HepG2 (cell line): Measurements from ENCODE around the gene IL27RA. TPM values are rescaled to one million over a fixed set of nuclear protein-coding genes. Genes with fewer than 3 reads are reported as not detected.

Source experiments
- ATF3 ChIP-seq: sonication (generic); formaldehyde crosslinking; IDR thresholded peaks from 2 replicates; pipeline ENCODE4 v1.4.0; 2020; ENCODE audit warnings: missing genetic modification reagents
- GMEB2 ChIP-seq: IDR thresholded peaks from 2 replicates; pipeline ENCODE4 v1.6.1; 2016; ENCODE audit warnings: missing biosample characterization, missing genetic modification reagents, low read depth
- MXD1 ChIP-seq: sonication (generic); formaldehyde crosslinking; IDR thresholded peaks from 2 replicates; pipeline ENCODE4 v1.4.0; 2020; ENCODE audit warnings: mild to moderate bottlenecking, missing genetic modification reagents
- NCOA2 ChIP-seq: sonication (generic); formaldehyde crosslinking; IDR thresholded peaks from 2 replicates; pipeline ENCODE4 v1.8.0; 2022; ENCODE audit warnings: inconsistent platforms
- NCOA5 ChIP-seq: sonication (generic); formaldehyde crosslinking; IDR thresholded peaks from 2 replicates; pipeline ENCODE4 v1.4.0; 2020; ENCODE audit warnings: missing genetic modification reagents
- POGZ ChIP-seq: sonication (generic); formaldehyde crosslinking; IDR thresholded peaks from 2 replicates; pipeline ENCODE4 v1.4.0; 2020; ENCODE audit warnings: mild to moderate bottlenecking, missing genetic modification reagents
- ZBTB4 ChIP-seq: sonication (generic); formaldehyde crosslinking; IDR thresholded peaks from 2 replicates; pipeline ENCODE4 v1.4.0; 2020; ENCODE audit warnings: missing genetic modification reagents, mild to moderate bottlenecking, borderline replicate concordance
- ZMYM4 ChIP-seq: sonication (generic); formaldehyde crosslinking; IDR thresholded peaks from 2 replicates; pipeline ENCODE4 v1.8.1; 2023; ENCODE audit warnings: mild to moderate bottlenecking, missing genetic modification reagents
- ZNF280B ChIP-seq: sonication (generic); formaldehyde crosslinking; IDR thresholded peaks from 2 replicates; pipeline ENCODE4 v1.5.0; 2020; ENCODE audit warnings: missing genetic modification reagents, mild to moderate bottlenecking, borderline replicate concordance
- ZNF501 ChIP-seq: sonication (generic); formaldehyde crosslinking; IDR thresholded peaks from 2 replicates; pipeline ENCODE4 v1.5.1; 2020; ENCODE audit warnings: mild to moderate bottlenecking, moderate library complexity, missing genetic modification reagents
- ZNF720 ChIP-seq: sonication (generic); formaldehyde crosslinking; IDR thresholded peaks from 2 replicates; pipeline ENCODE4 v1.4.0; 2020; ENCODE audit warnings: missing genetic modification reagents
- polyA plus RNA-seq, 8 experiments: library from polyadenylated mRNA; depleted of rRNA in 3 of 8; stranded (reverse) in 7 of 8; unstranded in 1 of 8; fragments of >200 nt; fragmentation: Illumina TruSeq in 4 of 8; extraction: Trizol in 4 of 8; gene quantifications; 2 replicates each; pipeline versions ENCODE4 v1.2.1 to v1.2.3, GENCODE V29; 2011 to 2016; ENCODE audit warnings: low read depth in 4 of 8, missing spikeins in 1 of 8, mixed read lengths in 1 of 8; ENCODE audit not compliant: insufficient read depth in 1 of 8
- total RNA-seq, 5 experiments: library from RNA; depleted of rRNA; stranded (reverse); fragments of >200 nt; fragmentation: Illumina TruSeq; extraction: Trizol; gene quantifications; 2 replicates each; pipeline ENCODE4 v1.2.3, GENCODE V29; 2016; ENCODE audit warnings: low read depth in 1 of 5
- TF ChIP-seq, protein P1 (sequence below): sonication (generic); formaldehyde crosslinking; IDR thresholded peaks from 2 replicates; pipeline ENCODE4 v1.5.0; 2020; ENCODE audit warnings: mild to moderate bottlenecking, missing genetic modification reagents, borderline replicate concordance
- TF ChIP-seq, protein P2 (sequence below): sonication (generic); formaldehyde crosslinking; IDR thresholded peaks from 2 replicates; pipeline ENCODE4 v1.4.0; 2020; ENCODE audit warnings: missing genetic modification reagents
- TF ChIP-seq, protein P3 (sequence below): sonication (generic); formaldehyde crosslinking; IDR thresholded peaks from 2 replicates; pipeline ENCODE4 v1.8.1; 2023; ENCODE audit warnings: mild to moderate bottlenecking, missing genetic modification reagents, borderline replicate concordance

Gene IL27RA
- total and polyA plus RNA-seq, 2 of the 13 experiments (the other 11 are each of a cell fraction or from before 2014, with no cell fraction given), result 3.5 to 8.1 TPM

GRCh38 chr19:14006766-14007562 is 24.6 kb upstream of the IL27RA start (continued):
- TF ChIP-seq ATF3, result peak; percentile 86
- TF ChIP-seq, protein P1, sequence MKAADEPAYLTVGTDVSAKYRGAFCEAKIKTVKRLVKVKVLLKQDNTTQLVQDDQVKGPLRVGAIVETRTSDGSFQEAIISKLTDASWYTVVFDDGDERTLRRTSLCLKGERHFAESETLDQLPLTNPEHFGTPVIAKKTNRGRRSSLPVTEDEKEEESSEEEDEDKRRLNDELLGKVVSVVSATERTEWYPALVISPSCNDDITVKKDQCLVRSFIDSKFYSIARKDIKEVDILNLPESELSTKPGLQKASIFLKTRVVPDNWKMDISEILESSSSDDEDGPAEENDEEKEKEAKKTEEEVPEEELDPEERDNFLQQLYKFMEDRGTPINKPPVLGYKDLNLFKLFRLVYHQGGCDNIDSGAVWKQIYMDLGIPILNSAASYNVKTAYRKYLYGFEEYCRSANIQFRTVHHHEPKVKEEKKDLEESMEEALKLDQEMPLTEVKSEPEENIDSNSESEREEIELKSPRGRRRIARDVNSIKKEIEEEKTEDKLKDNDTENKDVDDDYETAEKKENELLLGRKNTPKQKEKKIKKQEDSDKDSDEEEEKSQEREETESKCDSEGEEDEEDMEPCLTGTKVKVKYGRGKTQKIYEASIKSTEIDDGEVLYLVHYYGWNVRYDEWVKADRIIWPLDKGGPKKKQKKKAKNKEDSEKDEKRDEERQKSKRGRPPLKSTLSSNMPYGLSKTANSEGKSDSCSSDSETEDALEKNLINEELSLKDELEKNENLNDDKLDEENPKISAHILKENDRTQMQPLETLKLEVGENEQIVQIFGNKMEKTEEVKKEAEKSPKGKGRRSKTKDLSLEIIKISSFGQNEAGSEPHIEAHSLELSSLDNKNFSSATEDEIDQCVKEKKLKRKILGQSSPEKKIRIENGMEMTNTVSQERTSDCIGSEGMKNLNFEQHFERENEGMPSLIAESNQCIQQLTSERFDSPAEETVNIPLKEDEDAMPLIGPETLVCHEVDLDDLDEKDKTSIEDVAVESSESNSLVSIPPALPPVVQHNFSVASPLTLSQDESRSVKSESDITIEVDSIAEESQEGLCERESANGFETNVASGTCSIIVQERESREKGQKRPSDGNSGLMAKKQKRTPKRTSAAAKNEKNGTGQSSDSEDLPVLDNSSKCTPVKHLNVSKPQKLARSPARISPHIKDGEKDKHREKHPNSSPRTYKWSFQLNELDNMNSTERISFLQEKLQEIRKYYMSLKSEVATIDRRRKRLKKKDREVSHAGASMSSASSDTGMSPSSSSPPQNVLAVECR (CRISPR knock-in tag), result peak; percentile 75
- TF ChIP-seq ZNF720 (CRISPR knock-in tag), result 0 out of 2 replicates have a peak, but pooled peaks have one; percentile 57
- TF ChIP-seq, protein P2, sequence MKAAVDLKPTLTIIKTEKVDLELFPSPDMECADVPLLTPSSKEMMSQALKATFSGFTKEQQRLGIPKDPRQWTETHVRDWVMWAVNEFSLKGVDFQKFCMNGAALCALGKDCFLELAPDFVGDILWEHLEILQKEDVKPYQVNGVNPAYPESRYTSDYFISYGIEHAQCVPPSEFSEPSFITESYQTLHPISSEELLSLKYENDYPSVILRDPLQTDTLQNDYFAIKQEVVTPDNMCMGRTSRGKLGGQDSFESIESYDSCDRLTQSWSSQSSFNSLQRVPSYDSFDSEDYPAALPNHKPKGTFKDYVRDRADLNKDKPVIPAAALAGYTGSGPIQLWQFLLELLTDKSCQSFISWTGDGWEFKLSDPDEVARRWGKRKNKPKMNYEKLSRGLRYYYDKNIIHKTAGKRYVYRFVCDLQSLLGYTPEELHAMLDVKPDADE (CRISPR knock-in tag), result no peak
- TF ChIP-seq POGZ (CRISPR knock-in tag), result peak; percentile 73
- peak; percentile 26; the same call in 1 of the 2 replicates for TF ChIP-seq NCOA2 (CRISPR knock-in tag)
- no peak for TF ChIP-seq GMEB2 (CRISPR knock-in tag)
- peak; percentile 81 for TF ChIP-seq ZNF280B (CRISPR knock-in tag)
- 0 out of 2 replicates have a peak, but pooled peaks have one; percentile 52 for TF ChIP-seq MXD1 (CRISPR knock-in tag)
- TF ChIP-seq, protein P3, sequence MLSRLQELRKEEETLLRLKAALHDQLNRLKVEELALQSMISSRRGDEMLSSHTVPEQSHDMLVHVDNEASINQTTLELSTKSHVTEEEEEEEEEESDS (CRISPR knock-in tag), result 0 out of 2 replicates have a peak, but pooled peaks have one; percentile 70
- TF ChIP-seq ZBTB4 (CRISPR knock-in tag), result 0 out of 2 replicates have a peak, but pooled peaks have one; percentile 28
- TF ChIP-seq ZNF501, result peak; percentile 92; the same call in 1 of the 2 replicates
- TF ChIP-seq NCOA5 (CRISPR knock-in tag), result no peak
- peak; percentile 63; the same call in 1 of the 2 replicates for TF ChIP-seq ZMYM4 (CRISPR knock-in tag)
